K562 (cell line): ENCODE results near the gene PI4KA. TPM values are rescaled to one million over a fixed set of nuclear protein-coding genes. Genes with fewer than 3 reads are reported as not detected.

Experiments
- CREB1 ChIP-seq, 2 experiments: sonication (generic) in 1 of 2; formaldehyde crosslinking in 1 of 2; IDR thresholded peaks; 2 replicates each; pipeline versions ENCODE4 v1.6.1 to v1.8.0; 2012 to 2022; ENCODE audit warnings: inconsistent platforms in 1 of 2, mild to moderate bottlenecking in 1 of 2, missing genetic modification reagents in 1 of 2, moderate library complexity in 1 of 2
- E2F1 ChIP-seq: sonication (generic); formaldehyde crosslinking; IDR thresholded peaks from 2 replicates; pipeline ENCODE4 v1.8.1; 2023; ENCODE audit warnings: mild to moderate bottlenecking, missing genetic modification reagents, moderate library complexity
- FOXK2 ChIP-seq, 2 experiments: fragments of 450-650 bp; IDR thresholded peaks in 1 of 2; conservative IDR thresholded peaks in 1 of 2; 2 replicates each; pipeline ENCODE4 v1.6.1; 2016; ENCODE audit warnings: low read depth in 2 of 2, mild to moderate bottlenecking in 1 of 2
- GATAD2B ChIP-seq: fragments of 450-650 bp; IDR thresholded peaks from 2 replicates; pipeline ENCODE4 v1.6.1; 2017; ENCODE audit warnings: mild to moderate bottlenecking, borderline replicate concordance
- HDAC3 ChIP-seq: fragments of 450-650 bp; IDR thresholded peaks from 2 replicates; pipeline ENCODE4 v1.6.1; 2018; ENCODE audit warnings: borderline replicate concordance, mild to moderate bottlenecking, moderate library complexity; ENCODE audit not compliant: partially characterized antibody
- IRF9 ChIP-seq: fragments of 450-650 bp; IDR thresholded peaks from 2 replicates; pipeline ENCODE4 v1.6.1; 2016; ENCODE audit warnings: missing biosample characterization, missing genetic modification characterization
- POLR3A ChIP-seq: IDR thresholded peaks from 2 replicates; pipeline ENCODE4 v1.6.1; 2011; ENCODE audit warnings: borderline replicate concordance, mild to moderate bottlenecking, moderate library complexity; ENCODE audit not compliant: insufficient read length, insufficient read depth; ENCODE audit errors: extremely low read depth
- TAF15 ChIP-seq: fragments of 200-400 bp; formaldehyde crosslinking; IDR thresholded peaks from 2 replicates; pipeline ENCODE4 v1.6.1; 2017; ENCODE audit warnings: mild to moderate bottlenecking, low read depth, low read length, moderate library complexity
- TFAM ChIP-seq: fragments of 250-450 bp; sonication (Bioruptor Pico); conservative IDR thresholded peaks from 2 replicates; pipeline ENCODE4 v1.5.0; 2021; ENCODE audit warnings: mild to moderate bottlenecking, moderate library complexity
- TSC22D4 ChIP-seq: fragments of 450-650 bp; IDR thresholded peaks from 2 replicates; pipeline ENCODE4 v1.6.1; 2016; ENCODE audit warnings: missing genetic modification characterization, missing biosample characterization, control low read depth
- ZBTB7A ChIP-seq: IDR thresholded peaks from 2 replicates; pipeline ENCODE4 v1.6.1; 2011; ENCODE audit warnings: low read depth, mild to moderate bottlenecking, low read length, moderate library complexity, borderline replicate concordance; ENCODE audit not compliant: control insufficient read depth
- ZFP91 ChIP-seq: sonication (generic); formaldehyde crosslinking; IDR thresholded peaks from 2 replicates; pipeline ENCODE4 v1.8.0; 2022; ENCODE audit warnings: mild to moderate bottlenecking, missing genetic modification reagents
- ZNF347 ChIP-seq: fragments of 450-650 bp; formaldehyde crosslinking; IDR thresholded peaks from 2 replicates; pipeline ENCODE4 v1.4.0; 2020; ENCODE audit warnings: low read depth, mild to moderate bottlenecking, moderate library complexity
- ZNF407 ChIP-seq: fragments of 450-650 bp; IDR thresholded peaks from 2 replicates; pipeline ENCODE4 v1.6.1; 2016; ENCODE audit warnings: low read depth
- ZNF583 ChIP-seq: fragments of 250-450 bp; sonication (Bioruptor Pico); IDR thresholded peaks from 2 replicates; pipeline ENCODE4 v1.4.0; 2020
- ZNF717 ChIP-seq: fragments of 250-450 bp; sonication (Bioruptor Pico); IDR thresholded peaks from 2 replicates; pipeline ENCODE4 v1.5.0; 2021
- polyA plus RNA-seq, 8 experiments: library from polyadenylated mRNA; depleted of rRNA in 4 of 8; stranded (reverse) in 5 of 8; unstranded in 3 of 8; fragments of >200 nt; fragmentation: Nextera tagmentation in 2 of 8; fragmentation: Illumina TruSeq in 1 of 8; extraction: Ambion mirVana in 2 of 8; extraction: Trizol in 1 of 8; gene quantifications; 2 replicates each; pipeline versions ENCODE4 v1.2.1 to v1.2.3, GENCODE V29; 2011 to 2014; ENCODE audit warnings: inconsistent platforms in 1 of 8, missing spikeins in 1 of 8
- total RNA-seq, 7 experiments: library from RNA; depleted of rRNA in 6 of 7; stranded (reverse); fragments of >200 nt in 6 of 7; fragmentation: Illumina TruSeq in 2 of 7; extraction: Trizol in 2 of 7; gene quantifications; 2 replicates each; pipeline versions ENCODE4 v1.2.1 to v1.2.3, GENCODE V29; 2011 to 2021; ENCODE audit warnings: low replicate concordance in 1 of 7

PI4KA gene
- total and polyA plus RNA-seq, 9 of the 15 experiments (the other 6 are each of a cell fraction or from before 2014, with no cell fraction given), result 7.3 to 187 (median 84.7) TPM

- no peak for TF ChIP-seq POLR3A
- no peak for TF ChIP-seq ZNF407
- no peak for TF ChIP-seq ZNF717 (CRISPR knock-in tag)
- TF ChIP-seq ZBTB7A, result no peak
- TF ChIP-seq GATAD2B, result no peak
- 0 out of 2 replicates have a peak, but pooled peaks have one; percentile 23 for TF ChIP-seq TSC22D4 (tag)
- no peak for TF ChIP-seq ZNF583
- TF ChIP-seq CREB1 (IDR thresholded peaks at IDR 0.05), result no peak
- no peak for TF ChIP-seq CREB1 (CRISPR knock-in tag; IDR thresholded peaks at IDR 0.05)
- no peak for TF ChIP-seq HDAC3
- TF ChIP-seq E2F1 (CRISPR knock-in tag), result peak; percentile 58
- peak; percentile 80 for TF ChIP-seq ZFP91 (CRISPR knock-in tag)
- TF ChIP-seq ZNF347 (CRISPR knock-in tag), result no peak
- peak; percentile 45 to 51; a peak in 1 of 4 replicates for TF ChIP-seq FOXK2 (conservative IDR thresholded peaks at IDR 0.05 in 1 of 2, IDR thresholded peaks at IDR 0.05 in 1 of 2; ENCODE audit: low read depth in 2 of 2)
- no peak for TF ChIP-seq TFAM (CRISPR knock-in tag)
- TF ChIP-seq TAF15, result no peak
- TF ChIP-seq IRF9 (tag), result peak; percentile 72
Measured at GRCh38 chr22:20807315-20807752, 51.3 kb downstream of the PI4KA start (continued).
